ENCODE measurements around the gene ADGRF1.
"Not testable (repeated sequence)": the region's sequence is repeated elsewhere in the genome, so short reads cannot be mapped to it uniquely, and the experiment has no call there.

Gene ADGRF1

DNA sequence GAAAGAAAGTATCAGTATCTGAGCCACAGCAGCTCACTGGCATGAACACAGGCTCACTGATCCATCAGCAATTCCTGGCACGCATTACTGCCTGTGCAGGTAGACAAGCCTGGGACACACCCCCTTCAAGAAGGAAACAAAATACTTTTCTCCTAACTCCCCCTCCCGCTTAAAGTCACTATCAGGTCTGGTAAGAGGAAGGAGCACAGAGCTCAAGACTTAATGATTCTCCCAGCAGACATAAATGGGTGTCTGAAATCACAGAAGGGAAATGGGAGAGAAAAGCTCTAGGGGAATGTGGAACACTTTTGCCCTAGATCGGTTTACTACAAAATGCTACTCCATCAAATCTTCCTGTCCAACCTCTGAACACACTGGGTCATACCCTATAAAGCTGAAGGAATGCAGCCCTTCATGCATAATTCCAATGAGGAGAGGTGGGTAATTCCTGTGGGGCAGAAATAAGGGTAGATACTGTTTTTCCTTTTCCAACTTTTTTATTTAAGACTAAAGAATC is at the start of gene ADGRF1:
ADGRF1 (minus strand) TSS at position 58 of the 517 bp plus-strand sequence. CDS start 13,271 bp downstream, outside the sequence.
- H3K4me1 ChIP-seq = peaks cover 0 to 4% (median under 1%) of the 10 kb centered on the region in 4 donors
- no peak within 1 kb of the TSS for H3K27ac ChIP-seq
- intact Hi-C loops (cut with DNase I; ENCODE audit: low total_unique reads) = no loop called here
- no peak within 1 kb of the TSS for H3K4me3 ChIP-seq
- DNase-seq = no peak
- H3K27me3 ChIP-seq = peaks cover 0 to 10% of the 10 kb centered on the region in 2 donors
- H3K9me3 ChIP-seq = no peaks in the 10 kb centered on the region
- TF ChIP-seq CTCF (IDR thresholded peaks at IDR 0.05) = no peak
- no peaks in the 10 kb centered on the region for H3K36me3 ChIP-seq

GRCh38 chr6:47090881-47091280 is 48.7 kb upstream of the ADGRF1 start:
- Histone ChIP-seq H3K4me1 (no peaks in the 10 kb centered on the region), H3K27me3 (peaks cover 0 to 3% of the 10 kb centered on the region in 2 donors), H3K9me3 (no peaks in the 10 kb centered on the region), H3K27ac (no peak overlapping the region), H3K36me3 (no peaks in the 10 kb centered on the region), H3K4me3 (no peak overlapping the region)
- intact Hi-C loops (cut with DNase I; ENCODE audit: low total_unique reads) = no loop called here
- DNase-seq = no peak
- no peak for TF ChIP-seq CTCF (IDR thresholded peaks at IDR 0.05)

DNA sequence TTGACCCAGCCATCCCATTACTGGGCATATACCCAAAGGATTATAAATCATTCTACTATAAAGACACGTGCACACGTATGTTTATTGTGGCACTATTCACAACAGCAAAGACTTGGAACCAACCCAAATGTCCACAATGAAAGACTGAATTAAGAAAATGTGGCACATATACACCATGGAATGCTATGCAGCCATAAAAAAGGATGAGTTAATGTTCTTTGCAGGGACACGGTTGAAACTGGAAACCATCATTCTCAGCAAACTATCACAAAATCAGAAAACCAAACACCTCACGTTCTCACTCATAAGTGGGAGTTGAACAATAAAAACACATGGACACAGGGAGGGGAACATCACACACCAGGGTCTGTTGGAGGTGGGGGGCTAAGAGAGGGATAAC is 47.3 kb upstream of the ADGRF1 start:
- H3K9me3 ChIP-seq; H3K27ac ChIP-seq; H3K36me3 ChIP-seq; DNase-seq; H3K27me3 ChIP-seq; H3K4me1 ChIP-seq; H3K4me3 ChIP-seq; intact Hi-C loops (cut with DNase I; ENCODE audit: low total_unique reads): not testable (repeated sequence)

GRCh38 chr6:47086051-47086770 is 44.1 kb upstream of the ADGRF1 start:
- intact Hi-C loops (cut with DNase I; ENCODE audit: low total_unique reads) = no loop called here
- no peak overlapping the region for H3K27ac ChIP-seq

GRCh38 chr6:47084610-47085009 is 42.5 kb upstream of the ADGRF1 start:
- Histone ChIP-seq H3K36me3 (no peaks in the 10 kb centered on the region), H3K4me1 (peaks cover 0 to 12% (median 5%) of the 10 kb centered on the region in 4 donors), H3K4me3 (no peak overlapping the region), H3K9me3 (no peaks in the 10 kb centered on the region), H3K27ac (no peak overlapping the region), H3K27me3 (peaks cover 0 to 10% of the 10 kb centered on the region in 2 donors)
- DNase-seq = no peak
- intact Hi-C loops (cut with DNase I; ENCODE audit: low total_unique reads) = no loop called here
- no peak for TF ChIP-seq CTCF (IDR thresholded peaks at IDR 0.05)

More at GRCh38 chr6:47086051-47086770, 44.1 kb upstream of the ADGRF1 start:
- Histone ChIP-seq H3K27me3 (peaks cover 0 to 5% of the 10 kb centered on the region in 2 donors), H3K4me3 (no peak overlapping the region), H3K4me1 (peaks cover 0 to 12% (median 5%) of the 10 kb centered on the region in 4 donors), H3K9me3 (no peaks in the 10 kb centered on the region), H3K36me3 (no peaks in the 10 kb centered on the region)
- no peak for TF ChIP-seq CTCF (IDR thresholded peaks at IDR 0.05)
- no peak for DNase-seq

DNA sequence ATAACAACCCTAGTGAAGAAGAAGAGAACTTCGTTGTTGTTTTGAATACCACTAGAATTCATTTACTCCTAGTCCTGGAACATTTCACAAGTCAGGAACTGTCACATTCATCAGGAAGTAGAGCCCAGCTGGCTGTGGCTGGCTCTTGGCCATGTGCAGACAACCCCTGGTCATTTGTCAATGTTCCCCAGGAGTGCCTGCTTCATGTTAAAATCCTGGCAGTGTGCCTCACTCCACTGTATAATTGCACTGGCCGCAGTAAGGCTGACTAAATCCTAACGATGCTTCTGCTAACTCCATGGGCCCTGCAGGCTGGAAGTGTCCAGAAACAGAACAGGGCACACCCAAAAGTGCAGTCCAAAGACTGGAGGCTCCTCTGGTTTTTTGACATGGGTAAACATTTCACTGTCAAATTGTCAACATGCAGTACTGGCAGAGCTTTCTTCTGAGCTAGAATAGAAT is 41.5 kb upstream of the ADGRF1 start:
- Histone ChIP-seq H3K36me3 (no peaks in the 10 kb centered on the region), H3K4me1 (peaks cover 0 to 12% (median 5%) of the 10 kb centered on the region in 4 donors), H3K27ac (no peak overlapping the region), H3K9me3 (no peaks in the 10 kb centered on the region), H3K27me3 (peaks cover 0 to 17% of the 10 kb centered on the region in 2 donors), H3K4me3 (no peak overlapping the region)
- no peak for TF ChIP-seq CTCF (IDR thresholded peaks at IDR 0.05)
- peak; percentile 82 to 85 for DNase-seq
- intact Hi-C loops (cut with DNase I; ENCODE audit: low total_unique reads) = no loop called here

Data from tibial artery (tissue), 4 donors.